ENCODE data around the gene WDR45. TPM values are rescaled to one million over a fixed set of nuclear protein-coding genes. Genes with fewer than 3 reads are reported as not detected.

Gene WDR45
- polyA plus RNA-seq, 5 donors: 40.9 to 61.7 (median 48.2) TPM

- DNase-seq: peak; percentile 63 to 66
Observed at GRCh38 chrX:49053223-49054072, 26.2 kb downstream of the WDR45 start.

GRCh38 chrX:49043987-49044281 lies 35.8 kb downstream of the WDR45 start:
- DNase-seq: no peak

GRCh38 chrX:49043220-49043986 lies 36.3 kb downstream of the WDR45 start, which contains the start of gene TFE3:
TFE3 (minus strand) TSS chrX:49043357; CDS start chrX:49043226, 131 bp downstream.
- peak; percentile 96 to 97 for DNase-seq

GRCh38 chrX:49042581-49043219 lies 37.0 kb downstream of the WDR45 start:
- no peak for DNase-seq

GRCh38 chrX:49041744-49042580 lies 37.7 kb downstream of the WDR45 start:
- no peak for DNase-seq

- DNase-seq: no peak
Observed at GRCh38 chrX:49040376-49040955, 39.2 kb downstream of the WDR45 start.

GRCh38 chrX:49039598-49040375 lies 39.9 kb downstream of the WDR45 start:
- peak; percentile 81 to 87 for DNase-seq

- DNase-seq: no peak
Observed at GRCh38 chrX:49037883-49038475, 41.7 kb downstream of the WDR45 start.

GRCh38 chrX:49030283-49030682 lies 49.4 kb downstream of the WDR45 start:
- no peak for DNase-seq

GRCh38 chrX:49029876-49030275 lies 49.8 kb downstream of the WDR45 start:
- DNase-seq: no peak

Other genes starting within 250 kb of the WDR45 start
- 1 to 10 TPM; 2.0 to 5.6 (median 3.5) TPM for gene PCSK1N, start 244.3 kb downstream of the WDR45 start, polyA plus RNA-seq (ENCODE audit: insufficient read depth in 1 of 5, insufficient read length in 5 of 5, low replicate concordance in 1 of 5)
- 10 to 100 TPM; 25.3 to 46.0 (median 34.9) TPM for gene TIMM17B, start 182.1 kb downstream of the WDR45 start, polyA plus RNA-seq (ENCODE audit: insufficient read depth in 1 of 5, insufficient read length in 5 of 5, low replicate concordance in 1 of 5)
- 10 to 100 TPM; 69.9 to 96.9 (median 77.4) TPM for gene PQBP1, start 182.0 kb downstream of the WDR45 start, polyA plus RNA-seq (ENCODE audit: insufficient read depth in 1 of 5, insufficient read length in 5 of 5, low replicate concordance in 1 of 5)
- gene SLC35A2, start 168.2 kb downstream of the WDR45 start, polyA plus RNA-seq (ENCODE audit: insufficient read depth in 1 of 5, insufficient read length in 5 of 5, low replicate concordance in 1 of 5): 10 to 100 TPM; 19.7 to 30.4 (median 23.2) TPM
- 1 to 10 TPM; 5.4 to 8.4 (median 6.7) TPM for gene PIM2, start 160.9 kb downstream of the WDR45 start, polyA plus RNA-seq (ENCODE audit: insufficient read depth in 1 of 5, insufficient read length in 5 of 5, low replicate concordance in 1 of 5)
- 10 to 100 TPM; 46.3 to 59.4 (median 55.7) TPM for gene OTUD5, start 122.3 kb downstream of the WDR45 start, polyA plus RNA-seq (ENCODE audit: insufficient read depth in 1 of 5, insufficient read length in 5 of 5, low replicate concordance in 1 of 5)
- 1 to 10 TPM; 3.5 to 4.3 (median 4.0) TPM for gene KCND1, start 108.0 kb downstream of the WDR45 start, polyA plus RNA-seq (ENCODE audit: insufficient read depth in 1 of 5, insufficient read length in 5 of 5, low replicate concordance in 1 of 5)
- 10 to 100 TPM; 49.1 to 64.6 (median 56.9) TPM for gene GRIPAP1, start 77.6 kb downstream of the WDR45 start, polyA plus RNA-seq (ENCODE audit: insufficient read depth in 1 of 5, insufficient read length in 5 of 5, low replicate concordance in 1 of 5)
- gene TFE3, start 36.5 kb downstream of the WDR45 start, polyA plus RNA-seq (ENCODE audit: insufficient read depth in 1 of 5, insufficient read length in 5 of 5, low replicate concordance in 1 of 5): 10 to 100 TPM; 33.3 to 46.8 (median 42.2) TPM
- 10 to 100 TPM; 11.4 to 19.0 (median 16.9) TPM for gene CCDC120, start 20.9 kb downstream of the WDR45 start, polyA plus RNA-seq (ENCODE audit: insufficient read depth in 1 of 5, insufficient read length in 5 of 5, low replicate concordance in 1 of 5)
- 10 to 100 TPM; 28.8 to 40.9 (median 35.7) TPM for gene PRAF2, start 5.9 kb downstream of the WDR45 start, polyA plus RNA-seq (ENCODE audit: insufficient read depth in 1 of 5, insufficient read length in 5 of 5, low replicate concordance in 1 of 5)
- 10 to 100 TPM; 20.5 to 26.9 (median 21.1) TPM for gene GPKOW, start 43.8 kb upstream of the WDR45 start, polyA plus RNA-seq (ENCODE audit: insufficient read depth in 1 of 5, insufficient read length in 5 of 5, low replicate concordance in 1 of 5)
- gene MAGIX, start 82.9 kb upstream of the WDR45 start, polyA plus RNA-seq (ENCODE audit: insufficient read depth in 1 of 5, insufficient read length in 5 of 5, low replicate concordance in 1 of 5): 1 to 10 TPM; 1.5 to 4.0 (median 2.1) TPM
- gene PLP2, start 92.0 kb upstream of the WDR45 start, polyA plus RNA-seq (ENCODE audit: insufficient read depth in 1 of 5, insufficient read length in 5 of 5, low replicate concordance in 1 of 5): 10 to 100 TPM; 41.4 to 63.7 (median 55.9) TPM
- gene PRICKLE3, start 106.5 kb upstream of the WDR45 start, polyA plus RNA-seq (ENCODE audit: insufficient read depth in 1 of 5, insufficient read length in 5 of 5, low replicate concordance in 1 of 5): 1 to 10 TPM; 4.2 to 7.3 (median 6.4) TPM
- gene SYP, start 120.3 kb upstream of the WDR45 start, polyA plus RNA-seq (ENCODE audit: insufficient read depth in 1 of 5, insufficient read length in 5 of 5, low replicate concordance in 1 of 5): 1 to 10 TPM; 2.8 to 3.5 (median 3.1) TPM
- under 1 TPM; 0.09 to 0.66 (median 0.45) TPM for gene CACNA1F, start 153.5 kb upstream of the WDR45 start, polyA plus RNA-seq (ENCODE audit: insufficient read depth in 1 of 5, insufficient read length in 5 of 5, low replicate concordance in 1 of 5)
- 10 to 100 TPM; 11.4 to 19.4 (median 14.0) TPM for gene CCDC22, start 155.6 kb upstream of the WDR45 start, polyA plus RNA-seq (ENCODE audit: insufficient read depth in 1 of 5, insufficient read length in 5 of 5, low replicate concordance in 1 of 5)
- gene FOXP3, start 184.8 kb upstream of the WDR45 start, polyA plus RNA-seq (ENCODE audit: insufficient read depth in 1 of 5, insufficient read length in 5 of 5, low replicate concordance in 1 of 5): under 1 TPM; 0.32 to 0.73 (median 0.69) TPM
- 1 to 10 TPM; 4.8 to 8.1 (median 5.8) TPM for gene PPP1R3F, start 189.9 kb upstream of the WDR45 start, polyA plus RNA-seq (ENCODE audit: insufficient read depth in 1 of 5, insufficient read length in 5 of 5, low replicate concordance in 1 of 5)
- under 1 TPM in 2 of 5 donors, not detected in 3; 0.22 to 0.40 TPM for gene GAGE10, start 223.8 kb upstream of the WDR45 start, polyA plus RNA-seq (ENCODE audit: insufficient read depth in 1 of 5, insufficient read length in 5 of 5, low replicate concordance in 1 of 5)
- gene GAGE12J, start 242.2 kb upstream of the WDR45 start, polyA plus RNA-seq (ENCODE audit: insufficient read depth in 1 of 5, insufficient read length in 5 of 5, low replicate concordance in 1 of 5): not detected